ENCODE data around the gene STRN4. TPM values are rescaled to one million over a fixed set of nuclear protein-coding genes. Genes with fewer than 3 reads are reported as not detected.
A peak's percentile ranks its signal among the peaks of the same experiment; 100 is the strongest.

STRN4 gene
- total and polyA plus RNA-seq, 3 experiments from 2014 or later = 23.2 to 70.4 (median 68.8) TPM

DNA sequence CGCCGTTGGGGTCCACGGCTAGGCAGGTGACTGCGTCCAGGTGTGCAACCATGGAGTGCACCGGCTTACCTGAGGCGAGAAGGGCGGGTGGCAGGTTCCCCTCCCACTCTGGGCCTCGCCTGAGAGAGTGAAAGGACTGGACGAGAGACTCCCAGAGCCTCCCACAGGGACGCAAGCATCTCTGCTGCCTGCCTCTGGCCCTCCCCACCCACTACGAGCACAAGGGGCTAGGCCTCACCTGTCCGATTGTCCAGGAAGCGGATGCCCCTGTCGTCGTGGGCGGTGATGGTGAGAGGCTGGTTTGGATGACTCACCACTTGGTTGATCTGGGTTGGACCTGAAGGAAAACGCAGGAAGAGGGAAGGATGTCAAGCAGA, 24.3 kb downstream of the STRN4 start:
- CTCF ChIA-PET = no interaction called here
- H3K4me3 Mint-ChIP-seq = peak overlapping the region in 1 of 7 donors; percentile 3
- peaks cover 0 to 72% (median 14%) of the 10 kb centered on the region in 3 donors for H3K36me3 Mint-ChIP-seq
- POLR2A ChIA-PET = no interaction called here
- Histone ChIP-seq H3K27ac (ENCODE audit: low read depth, low read length) (no peak overlapping the region), H3K4me3 (ENCODE audit: low read length) (no peak overlapping the region), H3K27me3 (ENCODE audit: insufficient read depth, low read length, poor library complexity, severe bottlenecking) (no peaks in the 10 kb centered on the region), H3K36me3 (ENCODE audit: insufficient read depth, low read length) (peaks cover 27% of the 10 kb centered on the region), H3K9me3 (ENCODE audit: low read length) (no peaks in the 10 kb centered on the region), H3K4me1 (ENCODE audit: insufficient read depth, low read length) (peaks cover 21% of the 10 kb centered on the region)
- H3K27ac Mint-ChIP-seq = peak overlapping the region in 2 of 8 donors; percentile 41 to 85
- no peaks in the 10 kb centered on the region for H3K9me3 Mint-ChIP-seq
- peaks cover 21 to 44% (median 28%) of the 10 kb centered on the region in 3 donors for H3K4me1 Mint-ChIP-seq
- no peaks in the 10 kb centered on the region for H3K27me3 Mint-ChIP-seq
- no peak for DNase-seq

DNA sequence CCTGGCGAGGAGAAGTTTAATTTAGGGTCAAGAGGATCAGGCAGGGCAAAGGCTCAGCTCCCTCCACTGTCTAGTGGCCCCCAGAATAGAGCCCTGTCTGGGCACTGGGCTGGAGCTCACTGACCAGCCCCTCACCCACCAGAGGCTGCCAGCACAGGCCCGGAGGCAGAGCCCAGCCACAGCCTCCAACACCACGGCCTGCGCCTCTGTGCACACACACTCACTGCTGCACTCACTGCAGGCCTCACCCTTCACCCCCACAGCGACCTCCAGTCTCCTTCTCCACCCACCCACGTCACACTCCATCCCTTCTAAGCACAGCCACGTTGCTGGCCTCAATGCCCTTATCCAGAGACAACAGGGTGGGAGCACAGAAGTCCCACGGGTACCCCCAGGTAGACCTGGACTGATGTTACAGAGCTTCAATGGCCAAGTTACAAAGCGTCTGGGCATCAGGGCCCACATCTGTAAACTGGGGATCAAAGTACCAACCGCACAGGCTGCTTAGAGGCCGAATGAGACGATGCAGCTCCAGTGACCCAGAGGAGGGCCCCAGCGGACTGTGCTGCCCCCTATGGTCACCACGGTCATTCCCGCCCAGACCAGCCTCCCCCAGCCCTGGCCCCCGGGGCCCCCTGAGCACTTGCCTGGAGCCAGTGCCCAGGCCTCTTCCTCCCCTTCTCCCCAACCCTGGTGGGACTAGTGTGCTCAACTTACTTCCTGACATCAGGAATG, 24.8 kb downstream of the STRN4 start:
- no peak for DNase-seq
- no peaks in the 10 kb centered on the region for H3K27me3 Mint-ChIP-seq
- CTCF ChIA-PET = interaction anchor here (1.5 kb wide), 1 partner anchor 16 kb away, joined by 4 read pairs; no protein-coding TSS in a partner anchor
- H3K36me3 ChIP-seq (ENCODE audit: insufficient read depth, low read length) = peaks cover 22% of the 10 kb centered on the region
- no peak overlapping the region for H3K27ac ChIP-seq (ENCODE audit: low read depth, low read length)
- no peak overlapping the region for H3K4me3 Mint-ChIP-seq
- no peaks in the 10 kb centered on the region for H3K9me3 Mint-ChIP-seq
- H3K27me3 ChIP-seq (ENCODE audit: insufficient read depth, low read length, poor library complexity, severe bottlenecking) = no peaks in the 10 kb centered on the region
- POLR2A ChIA-PET = interaction anchor here (0.5 kb wide), 1 partner anchor 153 kb away, joined by 4 read pairs; no protein-coding TSS in a partner anchor
- peaks cover 21% of the 10 kb centered on the region for H3K4me1 ChIP-seq (ENCODE audit: insufficient read depth, low read length)
- peaks cover 21 to 46% (median 28%) of the 10 kb centered on the region in 3 donors for H3K4me1 Mint-ChIP-seq
- no peaks in the 10 kb centered on the region for H3K9me3 ChIP-seq (ENCODE audit: low read length)
- H3K4me3 ChIP-seq (ENCODE audit: low read length) = no peak overlapping the region
- H3K36me3 Mint-ChIP-seq = peaks cover 0 to 71% (median 14%) of the 10 kb centered on the region in 3 donors
- H3K27ac Mint-ChIP-seq = peak overlapping the region in 3 of 8 donors; percentile 61 to 85 (median 64)

DNA sequence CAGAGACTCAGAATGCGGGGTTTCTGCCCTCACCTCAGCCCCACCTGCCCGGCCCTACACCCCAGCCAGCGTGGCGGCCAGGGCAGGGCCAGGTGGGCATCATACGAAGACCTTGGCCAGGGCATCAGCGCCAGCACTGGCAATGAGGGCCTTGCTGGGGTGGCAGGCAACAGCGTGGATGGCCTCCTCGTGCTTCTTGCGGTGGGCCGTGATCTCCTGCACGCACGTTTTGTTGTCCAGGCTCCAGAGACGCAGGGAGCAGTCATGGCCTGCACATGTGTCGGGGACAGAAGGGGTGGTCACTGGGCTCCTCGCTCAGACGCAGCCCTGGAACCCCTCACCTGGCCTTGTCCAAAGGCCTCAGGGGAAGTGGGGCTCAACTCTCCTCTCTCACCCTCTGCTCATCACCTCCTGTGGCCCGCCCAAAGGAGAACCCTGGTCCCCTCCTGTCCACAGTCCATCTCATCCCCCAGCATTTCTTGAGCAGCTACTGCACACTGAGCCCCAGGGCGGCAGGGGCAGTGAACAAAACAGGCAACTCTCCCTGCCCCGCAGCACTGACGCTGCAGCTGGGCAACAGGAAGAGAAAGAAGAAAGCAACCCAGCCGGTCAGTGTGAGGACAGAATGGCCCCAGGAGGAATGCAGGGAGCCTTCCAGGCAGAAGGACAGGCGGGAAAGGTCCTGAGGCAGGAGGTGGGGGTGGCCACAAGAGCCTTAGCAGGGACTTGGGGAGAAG, 25.6 kb downstream of the STRN4 start:
- no peak overlapping the region for H3K4me3 Mint-ChIP-seq
- H3K27me3 Mint-ChIP-seq = no peaks in the 10 kb centered on the region
- peaks cover 15% of the 10 kb centered on the region for H3K36me3 ChIP-seq (ENCODE audit: insufficient read depth, low read length)
- H3K4me1 Mint-ChIP-seq = peaks cover 21 to 52% (median 26%) of the 10 kb centered on the region in 3 donors
- no peaks in the 10 kb centered on the region for H3K27me3 ChIP-seq (ENCODE audit: insufficient read depth, low read length, poor library complexity, severe bottlenecking)
- peaks cover 0 to 69% (median 10%) of the 10 kb centered on the region in 3 donors for H3K36me3 Mint-ChIP-seq
- H3K9me3 ChIP-seq (ENCODE audit: low read length) = no peaks in the 10 kb centered on the region
- no peak overlapping the region for H3K27ac Mint-ChIP-seq
- H3K9me3 Mint-ChIP-seq = no peaks in the 10 kb centered on the region
- POLR2A ChIA-PET = interaction anchor here (0.5 kb wide), 1 partner anchor 153 kb away, joined by 4 read pairs; no protein-coding TSS in a partner anchor
- H3K4me3 ChIP-seq (ENCODE audit: low read length) = no peak overlapping the region
- peaks cover 21% of the 10 kb centered on the region for H3K4me1 ChIP-seq (ENCODE audit: insufficient read depth, low read length)
- H3K27ac ChIP-seq (ENCODE audit: low read depth, low read length) = no peak overlapping the region
- CTCF ChIA-PET = interaction anchor here (1.5 to 2.9 kb wide), 2 partner anchors 8 to 15 kb away, joined by 4 to 19 read pairs; no protein-coding TSS in a partner anchor
- no peak for DNase-seq

DNA sequence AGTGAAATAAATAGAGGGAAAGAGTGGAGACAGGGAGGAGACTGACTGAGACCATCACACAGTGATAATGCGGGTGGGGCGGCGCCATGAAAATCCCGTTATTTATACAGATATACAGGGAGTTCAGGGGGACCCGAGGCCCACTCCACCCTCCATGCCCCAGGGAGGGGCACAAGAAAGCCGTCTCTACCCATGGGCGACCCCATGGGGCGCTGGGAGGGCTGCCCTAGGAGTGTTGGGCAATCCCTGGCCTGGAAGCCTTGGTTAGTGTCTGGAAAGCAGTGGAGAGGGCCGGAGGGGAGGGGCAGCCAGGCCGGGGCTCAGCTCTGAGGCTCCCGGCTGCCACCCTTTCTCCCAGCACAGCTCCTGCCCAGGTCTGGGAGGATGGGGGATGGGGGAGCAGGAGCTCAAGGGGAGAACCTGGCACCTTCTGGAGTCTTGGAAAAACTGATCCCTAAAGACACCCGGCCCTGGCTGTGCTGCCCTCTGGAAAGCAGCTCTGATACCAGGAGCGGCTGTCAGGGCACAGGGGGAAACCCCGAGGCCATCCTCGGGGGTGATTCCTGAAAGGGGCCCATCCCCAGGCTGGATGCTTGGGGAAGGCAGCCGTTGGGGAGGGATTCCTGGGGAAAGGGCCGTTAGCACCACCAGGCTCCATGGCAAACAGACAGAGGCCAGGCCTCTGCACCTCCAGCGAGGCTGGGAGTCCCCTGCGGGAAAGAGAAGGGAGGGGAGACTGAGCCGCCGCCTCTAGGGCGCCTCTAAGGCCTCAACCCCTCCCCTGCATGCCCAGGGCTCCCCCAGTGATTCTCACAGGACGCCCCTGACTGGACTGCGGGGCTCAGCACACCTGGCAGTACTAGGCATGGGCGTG, 26.4 kb downstream of the STRN4 start:
- DNase-seq = no peak
- H3K36me3 Mint-ChIP-seq = peaks cover 0 to 64% (median 10%) of the 10 kb centered on the region in 3 donors
- no peaks in the 10 kb centered on the region for H3K27me3 ChIP-seq (ENCODE audit: insufficient read depth, low read length, poor library complexity, severe bottlenecking)
- H3K9me3 ChIP-seq (ENCODE audit: low read length) = no peaks in the 10 kb centered on the region
- no peak overlapping the region for H3K27ac ChIP-seq (ENCODE audit: low read depth, low read length)
- H3K4me1 Mint-ChIP-seq = peaks cover 27 to 60% (median 33%) of the 10 kb centered on the region in 3 donors
- peaks cover 13% of the 10 kb centered on the region for H3K36me3 ChIP-seq (ENCODE audit: insufficient read depth, low read length)
- H3K27ac Mint-ChIP-seq = peak overlapping the region in 7 of 8 donors; percentile 9 to 94 (median 49)
- CTCF ChIA-PET = interaction anchor here (1.5 to 2.9 kb wide), 2 partner anchors 9 to 15 kb away, joined by 4 to 19 read pairs; no protein-coding TSS in a partner anchor
- peaks cover 29% of the 10 kb centered on the region for H3K4me1 ChIP-seq (ENCODE audit: insufficient read depth, low read length)
- no peak overlapping the region for H3K4me3 ChIP-seq (ENCODE audit: low read length)
- peak overlapping the region in 3 of 7 donors; percentile 20 to 44 (median 44) for H3K4me3 Mint-ChIP-seq
- POLR2A ChIA-PET = no interaction called here
- no peaks in the 10 kb centered on the region for H3K27me3 Mint-ChIP-seq
- H3K9me3 Mint-ChIP-seq = no peaks in the 10 kb centered on the region

DNA sequence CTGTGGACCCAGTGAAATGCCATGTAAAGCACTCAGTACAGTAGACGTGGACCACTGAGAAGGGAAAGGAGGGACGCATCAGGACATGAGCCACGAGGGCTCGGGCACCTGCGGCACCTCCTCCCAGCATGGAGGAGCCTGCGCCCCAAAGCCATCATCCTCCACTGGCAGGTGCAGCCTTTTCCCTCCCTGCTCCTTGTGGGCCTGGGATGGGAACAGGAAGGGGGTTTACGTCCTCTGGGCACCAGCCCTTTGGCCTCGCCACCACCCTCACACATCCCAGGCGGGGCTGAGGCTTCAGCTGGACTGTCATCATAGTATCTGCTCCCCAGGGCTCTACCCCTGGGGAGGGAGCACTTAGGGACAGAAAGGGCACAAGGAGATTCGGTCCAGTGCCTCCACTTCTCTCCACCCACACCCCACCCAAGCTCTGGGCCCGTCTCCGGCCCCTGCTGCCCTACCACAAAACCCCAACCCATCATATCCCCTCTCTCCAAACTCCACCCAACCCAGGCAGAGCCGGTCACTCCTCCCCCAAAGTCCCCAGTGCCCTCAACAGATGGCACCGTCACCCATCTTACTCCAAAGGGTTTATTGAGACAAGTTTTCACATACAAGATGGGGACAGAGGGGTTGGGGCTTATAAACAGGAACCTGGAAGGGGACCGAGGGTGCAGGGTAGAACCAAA, 27.2 kb downstream of the STRN4 start:
- no peaks in the 10 kb centered on the region for H3K9me3 ChIP-seq (ENCODE audit: low read length)
- no peaks in the 10 kb centered on the region for H3K27me3 ChIP-seq (ENCODE audit: insufficient read depth, low read length, poor library complexity, severe bottlenecking)
- POLR2A ChIA-PET = interaction anchor here (0.8 to 1.1 kb wide), 3 partner anchors 9 to 118 kb away, joined by 3 to 11 read pairs (median 4); partner anchors contain the start of gene CALM3
- Mint-ChIP-seq H3K27ac (peak overlapping the region; percentile 49 to 98 (median 96)), H3K4me3 (peak overlapping the region; percentile 94 to 98 (median 95)), H3K27me3 (no peaks in the 10 kb centered on the region), H3K9me3 (no peaks in the 10 kb centered on the region), H3K4me1 (peaks cover 32 to 65% (median 37%) of the 10 kb centered on the region in 3 donors), H3K36me3 (peaks cover 0 to 59% (median 7%) of the 10 kb centered on the region in 3 donors)
- H3K36me3 ChIP-seq (ENCODE audit: insufficient read depth, low read length) = peaks cover 7% of the 10 kb centered on the region
- DNase-seq = no peak
- no peak overlapping the region for H3K4me3 ChIP-seq (ENCODE audit: low read length)
- CTCF ChIA-PET = interaction anchor here (1.7 to 2.9 kb wide), 2 partner anchors 10 to 15 kb away, joined by 12 to 19 read pairs; no protein-coding TSS in a partner anchor
- H3K27ac ChIP-seq (ENCODE audit: low read depth, low read length) = no peak overlapping the region
- H3K4me1 ChIP-seq (ENCODE audit: insufficient read depth, low read length) = peaks cover 33% of the 10 kb centered on the region

DNA sequence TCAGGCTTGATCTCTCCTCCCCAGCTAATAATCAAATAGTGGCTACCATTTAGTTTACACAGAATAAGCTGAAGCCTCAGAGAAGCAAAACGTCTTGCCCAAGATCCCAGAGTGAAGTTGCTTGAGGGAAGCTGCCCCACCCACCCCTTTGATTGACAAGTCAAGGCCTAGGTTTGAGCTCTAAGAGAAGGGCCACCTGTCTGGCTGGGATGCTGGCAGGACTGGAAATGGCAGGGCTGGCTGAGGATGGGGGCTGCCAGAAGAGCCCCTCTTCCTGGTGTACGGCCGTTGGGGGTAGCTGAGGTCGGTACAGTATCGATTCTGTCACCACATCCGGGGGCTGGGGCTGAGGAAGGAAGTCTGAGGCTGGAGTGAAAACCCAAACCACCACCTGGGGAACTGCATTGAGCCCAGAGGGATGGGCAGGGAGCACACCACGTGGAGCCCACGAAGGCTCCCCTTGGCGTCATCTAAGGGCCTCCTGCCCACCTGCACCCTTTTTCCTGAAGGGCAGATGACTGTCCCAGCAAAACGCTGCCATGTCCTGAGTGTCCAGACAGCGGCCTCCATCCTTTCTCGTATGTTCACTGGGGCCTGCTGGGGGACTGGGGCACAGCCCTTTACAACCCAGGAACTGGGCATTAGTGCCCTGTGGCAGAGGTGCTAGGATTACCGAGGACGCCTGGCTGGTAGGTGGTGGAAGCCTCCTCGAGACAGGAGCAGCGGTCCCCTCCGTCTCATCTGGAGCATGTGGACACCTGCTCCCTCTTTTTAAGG, 27.9 kb downstream of the STRN4 start:
- Histone ChIP-seq H3K4me3 (ENCODE audit: low read length) (peak overlapping the region; percentile 64), H3K27me3 (ENCODE audit: insufficient read depth, low read length, poor library complexity, severe bottlenecking) (no peaks in the 10 kb centered on the region), H3K4me1 (ENCODE audit: insufficient read depth, low read length) (peaks cover 33% of the 10 kb centered on the region), H3K27ac (ENCODE audit: low read depth, low read length) (peak overlapping the region; percentile 75), H3K9me3 (ENCODE audit: low read length) (no peaks in the 10 kb centered on the region), H3K36me3 (ENCODE audit: insufficient read depth, low read length) (peaks cover 2% of the 10 kb centered on the region)
- ChIA-PET POLR2A (interaction anchor here (0.6 to 1.1 kb wide), 6 partner anchors 9 to 395 kb away, joined by 3 to 11 read pairs (median 5); partner anchors contain the start of genes CALM3 and ZC3H4), CTCF (interaction anchor here (0.9 to 2.9 kb wide), 6 partner anchors 11 to 122 kb away, joined by 3 to 19 read pairs (median 4); partner anchors contain the start of gene CALM3)
- no peaks in the 10 kb centered on the region for H3K9me3 Mint-ChIP-seq
- peak; percentile 42 to 81 (median 76) for DNase-seq
- no peaks in the 10 kb centered on the region for H3K27me3 Mint-ChIP-seq
- H3K4me3 Mint-ChIP-seq = peak overlapping the region; percentile 94 to 98 (median 95)
- H3K27ac Mint-ChIP-seq = peak overlapping the region; percentile 94 to 98 (median 97)
- H3K4me1 Mint-ChIP-seq = peaks cover 38 to 70% (median 40%) of the 10 kb centered on the region in 3 donors
- peaks cover 0 to 54% (median 7%) of the 10 kb centered on the region in 3 donors for H3K36me3 Mint-ChIP-seq
